Mesenteric fat pad (tissue), 1 donor: Measurements from ENCODE around the gene CACTIN. TPM values are rescaled to one million over a fixed set of nuclear protein-coding genes. Genes with fewer than 3 reads are reported as not detected.

Experiments used
- DNase-seq: peaks from one replicate; pipeline ENCODE4 v3.0.0-alpha.2; 2020; ENCODE audit warnings: low spot score
- total RNA-seq: library from RNA; stranded (reverse); fragmentation: NEBNext Ultra II Directional; extraction: Animal tissue kit (Norgen Biotek cat#: 25700); gene quantifications from one replicate; pipeline ENCODE4 v1.2.1, GENCODE V29; 2021
- donor health status: DM: yes; HTN: yes; CAD: no.

The CACTIN gene
- total RNA-seq, 1 donor from 2014 or later, result 18.9 TPM

DNA sequence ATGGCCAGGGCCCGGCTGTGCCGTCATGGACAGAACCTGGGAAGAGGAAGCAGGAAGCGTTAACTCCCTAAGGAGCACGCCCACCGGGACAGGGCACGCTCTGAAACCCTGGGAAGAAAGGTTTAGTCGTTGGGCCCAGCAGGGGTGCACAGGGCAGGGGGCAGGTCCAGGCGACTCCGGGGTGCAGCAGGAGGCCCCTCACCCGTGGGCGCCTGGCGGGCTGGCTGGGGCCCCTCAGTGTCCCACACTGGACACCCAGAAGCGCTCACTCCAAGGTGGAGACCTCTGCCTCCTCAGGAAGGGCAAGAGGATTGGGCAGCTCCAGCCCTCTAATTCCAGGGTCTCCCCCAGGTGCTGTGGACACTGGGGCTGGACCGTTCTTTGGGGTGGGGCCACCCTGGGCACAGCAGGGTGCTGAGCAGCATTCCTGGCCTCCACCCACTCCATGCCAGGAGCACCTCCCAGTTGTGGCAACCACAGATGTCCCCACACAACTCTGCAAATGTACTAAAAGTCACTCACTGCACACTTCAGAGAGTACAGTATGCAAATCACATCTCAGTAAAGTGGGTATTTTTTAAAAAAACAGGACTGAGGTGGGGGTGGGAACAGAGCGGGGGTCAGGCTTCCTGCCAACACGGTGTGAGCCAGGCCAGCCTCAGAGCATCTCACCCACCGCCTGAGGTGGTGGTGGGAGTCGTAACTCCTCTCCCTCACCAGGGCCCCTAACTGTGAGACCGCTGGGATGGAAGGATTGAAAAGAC is 38.5 kb upstream of the CACTIN start:
- no peak for DNase-seq

DNA sequence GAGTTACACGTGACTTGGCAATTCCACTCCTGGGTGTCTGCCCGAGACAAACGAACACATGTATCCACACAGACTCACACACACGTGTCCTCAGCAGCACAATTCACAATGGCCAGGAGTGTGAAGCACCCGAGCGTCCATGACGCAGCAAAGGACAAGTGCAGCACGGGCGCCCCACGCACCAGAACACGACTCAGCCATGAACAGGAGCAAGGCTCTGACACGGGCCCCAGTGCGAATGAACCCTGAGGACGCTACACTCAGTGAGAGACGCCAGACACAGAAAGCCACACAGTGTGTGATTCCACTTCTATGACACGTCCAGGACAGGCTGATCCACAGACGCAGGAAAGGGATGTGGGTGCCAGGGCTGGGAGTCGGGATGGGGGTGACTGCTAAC is 37.2 kb upstream of the CACTIN start:
- DNase-seq, result no peak

DNA sequence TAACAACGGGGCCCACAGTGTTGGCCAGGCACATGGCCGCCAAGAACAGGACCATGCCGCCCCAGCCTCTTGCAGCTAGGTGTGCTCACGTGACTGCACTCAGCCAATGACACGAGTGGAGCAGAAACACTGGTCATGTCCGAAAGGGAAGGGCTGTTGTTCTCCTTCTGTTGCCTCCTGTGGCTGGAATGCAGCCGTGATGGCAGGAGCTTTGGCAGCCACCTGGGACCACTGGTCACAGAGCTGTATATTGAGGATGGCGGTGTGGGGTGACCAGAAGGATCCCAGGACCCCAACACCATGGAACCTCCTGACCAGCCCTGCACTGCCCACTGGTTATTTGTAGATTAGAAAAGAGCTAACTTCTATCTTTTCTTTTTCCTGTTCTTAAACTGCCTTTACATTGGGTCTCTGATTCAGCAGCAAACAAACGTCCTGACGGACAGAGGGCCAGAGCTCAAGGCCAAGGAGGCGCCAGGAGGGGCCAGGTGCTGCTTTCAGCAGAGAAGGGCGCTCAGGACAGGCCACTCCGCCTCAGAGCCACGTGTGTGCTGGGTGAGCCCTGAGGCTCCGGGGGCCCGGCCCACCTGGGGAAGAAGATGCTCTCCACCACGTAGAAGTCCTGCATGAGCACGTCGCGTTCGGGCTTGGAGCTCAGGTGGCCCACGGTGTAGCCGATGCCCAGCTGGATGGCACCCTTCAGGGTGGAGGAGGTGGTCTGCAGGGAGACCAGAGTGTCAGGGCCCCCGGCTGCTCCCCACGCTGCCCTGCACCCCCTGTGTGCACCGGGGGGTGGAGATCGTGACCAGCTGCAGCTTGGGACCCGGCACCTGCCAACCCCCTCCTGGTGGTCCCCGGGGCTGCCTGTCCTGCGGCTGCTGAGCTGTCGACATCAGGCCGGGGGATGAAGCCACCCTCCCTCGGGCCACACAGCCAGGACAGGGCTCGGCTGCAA is 35.0 kb upstream of the CACTIN start:
- no peak for DNase-seq

DNA sequence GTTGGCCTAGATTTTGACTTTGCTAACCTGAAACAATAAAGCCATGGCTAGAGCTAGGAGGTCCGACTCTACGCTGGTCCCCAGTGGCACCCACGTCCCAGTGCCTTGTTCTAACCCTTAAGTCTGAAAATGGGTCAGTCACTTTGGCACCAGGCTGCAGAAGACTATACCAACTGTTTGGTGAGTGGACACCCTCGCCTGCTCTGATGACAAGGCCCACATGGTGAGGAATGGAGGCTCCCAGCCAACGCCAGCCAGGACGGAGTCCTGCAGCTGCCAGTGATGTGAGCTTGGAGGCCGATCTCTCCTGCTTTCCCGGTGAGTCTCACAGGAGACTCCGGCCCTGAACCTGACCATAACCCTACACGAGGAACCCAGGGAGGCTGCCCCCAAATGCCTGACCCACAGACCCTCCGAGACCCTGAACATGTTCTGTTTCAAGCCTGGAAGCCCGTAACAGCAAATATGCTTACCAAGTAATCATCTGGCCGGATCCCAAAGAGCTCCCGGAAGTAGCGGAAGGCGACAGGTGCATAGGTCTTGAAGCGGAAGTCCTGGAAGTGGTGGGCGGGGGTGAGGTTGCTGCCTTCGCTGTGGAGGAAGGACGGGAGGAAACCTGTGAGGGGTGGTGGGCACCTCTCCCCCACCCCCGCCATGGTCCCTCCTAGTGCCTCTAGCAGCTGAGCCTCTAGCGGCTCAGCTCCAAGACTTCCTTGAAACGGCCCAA is 34.1 kb upstream of the CACTIN start:
- no peak for DNase-seq

DNA sequence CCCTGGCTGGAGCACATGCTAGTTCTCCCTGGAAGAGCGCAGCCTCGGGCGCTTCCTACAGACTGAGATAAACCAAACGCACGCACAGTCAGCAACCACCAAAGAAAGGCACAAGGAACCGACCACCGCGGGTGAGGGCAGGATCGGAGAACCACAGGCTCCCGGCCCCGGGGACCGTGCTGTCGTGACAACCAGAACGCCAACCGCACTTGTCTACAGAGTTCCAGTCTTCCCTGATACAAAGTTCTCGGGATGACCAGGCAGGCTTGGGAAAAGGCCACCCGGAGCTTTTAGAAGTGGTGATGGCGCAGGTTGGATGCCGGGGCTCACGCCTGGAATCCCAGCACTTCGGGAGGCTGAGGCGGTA is 33.1 kb upstream of the CACTIN start:
- no peak for DNase-seq

DNA sequence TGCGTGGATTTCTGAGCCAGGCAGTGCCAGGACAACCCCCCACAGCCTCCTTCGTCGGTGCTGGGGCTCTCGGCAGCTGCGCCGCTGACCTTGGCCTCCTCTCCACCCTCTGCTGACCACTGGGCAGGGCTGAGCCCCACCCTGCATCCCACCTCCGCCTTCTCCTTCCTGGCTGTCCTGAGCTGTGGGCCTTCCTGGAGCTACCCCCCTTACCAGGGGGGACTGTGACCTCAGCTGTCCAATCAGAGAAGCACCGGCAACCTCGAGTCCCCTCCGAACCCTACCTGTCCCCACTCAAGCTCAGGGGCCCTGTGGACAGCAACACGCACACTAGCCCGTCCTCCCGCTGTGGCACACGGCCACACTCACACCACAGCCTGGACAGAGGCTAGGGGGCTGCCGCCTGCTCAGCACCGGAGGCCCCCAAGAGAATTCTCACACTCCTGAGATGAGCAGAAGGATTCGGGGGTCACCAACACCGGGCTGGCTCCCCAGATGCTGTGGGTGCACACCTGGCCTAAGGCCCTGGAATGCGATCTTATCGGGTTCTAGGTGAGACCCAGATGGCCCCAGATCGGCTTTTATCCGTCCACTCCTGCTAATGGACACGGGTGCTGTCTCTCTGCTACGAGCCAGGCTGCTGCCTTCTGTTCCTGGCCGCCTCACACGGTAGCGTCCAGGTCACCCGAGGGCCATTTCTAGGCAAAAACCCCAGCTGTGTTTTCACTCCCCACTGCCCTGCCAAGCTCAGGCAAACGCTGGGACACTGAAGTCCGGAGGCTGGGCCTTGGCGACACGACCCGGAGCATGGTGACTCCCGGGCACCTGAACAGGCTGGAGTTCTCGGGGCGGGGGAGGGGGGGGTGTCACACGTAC is 32.5 kb upstream of the CACTIN start:
- DNase-seq, result no peak

DNA sequence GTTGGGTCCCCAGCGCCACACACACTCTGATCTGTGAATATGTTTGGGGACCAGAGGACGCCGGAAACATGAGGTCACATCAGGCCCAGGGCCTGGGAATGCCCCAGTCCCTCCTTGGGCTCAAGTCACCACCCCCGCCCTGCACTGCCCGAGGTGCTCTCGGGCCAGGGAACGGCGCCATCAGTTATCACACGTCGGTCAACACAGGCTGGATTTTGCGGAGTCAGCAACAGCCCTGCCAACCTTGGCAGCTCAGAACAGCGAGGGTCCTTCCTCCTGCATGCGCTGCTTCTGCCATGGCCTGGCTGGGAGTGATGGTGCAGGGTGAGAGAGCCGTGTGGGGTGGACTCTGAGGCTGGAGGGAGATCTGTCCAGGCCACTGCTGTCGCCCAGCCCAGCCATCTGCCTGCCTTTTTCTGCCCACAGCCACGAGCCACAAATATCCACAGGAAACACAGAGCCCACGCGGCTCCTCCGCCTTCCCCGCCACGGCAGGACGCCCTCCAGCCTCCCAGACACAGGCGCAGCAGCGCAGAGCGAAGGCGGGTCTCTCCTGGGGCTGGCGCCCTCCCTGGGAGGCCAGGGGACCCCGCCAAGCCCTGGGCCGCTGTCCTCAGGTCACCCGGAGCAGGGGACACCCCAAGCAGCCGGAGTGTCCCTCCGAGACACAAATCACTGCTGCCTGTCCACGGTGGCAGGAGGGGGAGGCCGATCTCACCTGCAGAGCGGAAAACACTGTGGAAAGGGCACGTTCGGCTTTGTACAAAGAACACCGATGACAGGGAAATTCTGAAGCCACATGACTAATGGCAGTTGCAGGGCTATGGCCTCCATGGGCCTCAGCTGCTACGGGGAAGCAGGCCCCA is 31.6 kb upstream of the CACTIN start:
- DNase-seq, result no peak

DNA sequence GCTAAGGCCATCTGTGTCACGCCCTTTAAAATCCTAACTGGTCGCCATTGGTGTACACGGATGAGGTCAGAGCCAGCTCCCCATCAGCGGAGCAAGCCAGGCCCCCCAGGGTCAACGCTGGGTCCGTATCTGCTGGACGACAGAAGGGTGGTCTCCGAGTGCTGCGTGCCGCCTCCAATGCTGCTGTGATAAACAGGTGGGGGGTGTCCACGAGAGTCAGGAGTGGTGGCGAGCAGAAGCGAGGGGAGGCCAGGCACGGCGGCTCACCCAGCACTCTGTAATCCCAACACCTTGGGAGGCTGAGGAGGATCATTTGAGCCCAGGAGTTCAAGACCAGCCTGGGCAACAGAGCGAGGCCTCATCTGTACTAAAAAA is 30.8 kb upstream of the CACTIN start:
- DNase-seq, result no peak

DNA sequence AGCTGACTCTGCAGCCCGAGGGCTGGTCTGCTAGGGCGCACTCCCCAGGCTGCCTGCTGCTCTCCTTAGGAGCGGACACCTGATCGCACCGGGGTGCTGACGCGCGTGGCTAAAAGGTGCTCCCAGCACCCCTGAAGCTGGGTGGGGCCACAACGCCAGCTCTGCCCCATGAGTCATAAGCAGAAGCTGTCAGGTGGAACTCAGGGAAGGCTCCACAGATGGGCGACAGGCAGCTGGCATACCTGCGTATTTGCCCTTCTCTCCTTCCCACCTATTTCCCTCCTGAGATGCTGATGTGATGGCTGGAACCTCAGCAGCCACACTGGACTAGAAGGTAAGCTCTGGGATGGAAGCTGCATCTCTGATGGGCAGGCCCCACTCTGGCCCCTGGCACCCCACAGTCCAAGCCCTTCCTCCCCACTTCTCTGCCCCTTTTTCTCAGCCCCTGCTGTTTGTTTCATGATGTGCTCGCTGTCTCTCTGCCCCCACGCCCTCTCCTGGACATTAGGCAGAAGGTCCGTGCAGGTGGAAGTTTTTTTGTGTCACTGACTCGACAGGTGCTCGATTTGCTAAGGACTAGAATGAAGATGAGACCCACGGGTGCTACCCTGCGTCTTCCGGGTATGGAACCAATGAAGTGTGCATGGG is 30.3 kb upstream of the CACTIN start:
- DNase-seq, result no peak

DNA sequence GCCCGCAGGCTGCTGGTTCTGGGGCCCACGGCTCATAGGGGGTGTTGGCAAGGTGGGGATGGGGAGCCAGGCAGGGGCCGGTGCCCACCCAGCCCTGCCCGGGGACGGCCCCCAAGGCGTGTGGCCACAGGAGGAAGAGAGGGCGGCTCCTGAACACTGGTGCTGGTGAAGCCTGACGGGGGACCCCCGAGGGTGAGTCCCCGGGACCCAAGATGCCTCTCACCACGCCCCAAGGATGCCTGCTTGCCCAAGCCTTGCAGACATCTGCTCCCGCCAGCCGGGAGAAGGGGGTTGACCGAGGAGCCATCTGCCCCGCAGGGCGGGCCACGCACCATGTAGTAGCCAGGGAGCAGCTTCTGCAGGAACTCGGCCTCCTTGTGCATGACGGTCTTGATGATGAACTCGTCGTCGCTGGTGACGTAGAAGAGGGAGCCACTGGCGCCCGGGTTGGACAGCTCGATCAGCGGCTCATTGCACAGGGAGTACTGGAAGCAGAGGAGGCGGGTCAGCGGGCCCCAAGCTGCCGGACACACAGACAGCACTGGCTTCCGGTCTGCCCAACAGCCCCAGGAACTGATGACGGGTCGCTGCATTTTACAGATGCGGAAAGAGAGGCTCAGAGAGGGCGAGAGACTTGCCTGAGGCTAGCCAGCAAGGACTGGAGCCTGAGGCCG is 29.6 kb upstream of the CACTIN start:
- no peak for DNase-seq

DNA sequence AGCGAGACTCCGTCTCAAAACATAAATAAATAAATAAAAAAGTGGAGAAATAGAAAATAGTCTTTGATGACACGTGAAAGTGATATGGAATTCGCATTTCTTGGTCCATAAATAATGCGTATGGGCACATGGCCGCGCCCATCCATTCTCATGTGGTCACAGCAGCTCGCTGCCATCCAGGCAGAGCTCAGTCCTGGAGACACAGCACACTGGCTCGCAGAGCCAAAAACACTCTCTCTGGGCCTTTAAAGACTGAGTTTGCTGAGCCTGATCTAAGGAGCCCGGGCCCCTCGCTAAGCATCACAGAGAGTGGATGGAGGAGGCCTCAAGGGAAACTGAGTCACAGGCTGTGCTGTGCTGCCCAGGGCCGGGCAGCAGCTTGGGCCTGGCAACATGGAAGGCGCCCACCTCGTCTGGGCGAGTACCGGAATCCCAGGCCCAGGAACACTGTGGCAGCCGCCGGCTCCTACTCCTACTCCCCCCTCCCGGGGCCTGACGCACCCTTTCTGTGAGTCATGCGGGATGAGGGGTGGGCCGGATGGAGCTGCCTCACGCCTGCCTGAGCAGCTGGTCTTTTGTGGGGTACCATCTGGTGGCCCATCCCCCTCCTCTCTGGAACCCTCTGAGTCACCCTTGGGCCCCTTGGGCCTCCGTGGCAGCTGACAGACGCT is 28.9 kb upstream of the CACTIN start:
- DNase-seq, result no peak

DNA sequence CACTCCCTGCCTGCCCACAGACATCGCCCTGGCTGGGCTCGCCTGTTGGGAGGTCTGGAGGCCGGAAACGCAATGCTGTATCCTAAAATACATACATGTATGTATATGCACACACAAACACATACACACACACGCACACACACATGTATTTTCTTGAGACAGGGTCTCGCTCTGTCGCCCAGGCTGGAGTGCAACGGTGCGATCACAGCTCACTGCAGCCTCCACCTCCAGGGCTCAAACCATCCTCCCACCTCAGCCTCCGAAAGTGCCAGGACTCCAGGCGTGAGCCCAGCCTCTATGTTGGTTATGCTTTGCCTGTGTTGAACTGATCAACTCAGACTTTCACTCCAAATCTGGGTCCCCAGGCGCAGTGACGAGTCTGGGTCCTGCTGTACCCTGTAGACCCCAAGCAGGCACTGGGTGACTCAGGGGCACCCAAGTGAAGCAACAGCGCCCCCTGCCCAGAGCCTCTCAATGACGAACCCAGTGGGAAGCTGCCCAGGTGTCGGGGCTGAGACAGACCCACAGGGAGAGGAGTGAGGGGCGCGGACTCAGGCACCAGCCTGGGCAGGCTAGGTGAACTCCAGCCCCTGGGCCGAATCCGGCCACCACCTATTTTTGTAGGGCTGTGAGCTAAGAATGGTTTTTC is 27.4 kb upstream of the CACTIN start:
- DNase-seq, result no peak

DNA sequence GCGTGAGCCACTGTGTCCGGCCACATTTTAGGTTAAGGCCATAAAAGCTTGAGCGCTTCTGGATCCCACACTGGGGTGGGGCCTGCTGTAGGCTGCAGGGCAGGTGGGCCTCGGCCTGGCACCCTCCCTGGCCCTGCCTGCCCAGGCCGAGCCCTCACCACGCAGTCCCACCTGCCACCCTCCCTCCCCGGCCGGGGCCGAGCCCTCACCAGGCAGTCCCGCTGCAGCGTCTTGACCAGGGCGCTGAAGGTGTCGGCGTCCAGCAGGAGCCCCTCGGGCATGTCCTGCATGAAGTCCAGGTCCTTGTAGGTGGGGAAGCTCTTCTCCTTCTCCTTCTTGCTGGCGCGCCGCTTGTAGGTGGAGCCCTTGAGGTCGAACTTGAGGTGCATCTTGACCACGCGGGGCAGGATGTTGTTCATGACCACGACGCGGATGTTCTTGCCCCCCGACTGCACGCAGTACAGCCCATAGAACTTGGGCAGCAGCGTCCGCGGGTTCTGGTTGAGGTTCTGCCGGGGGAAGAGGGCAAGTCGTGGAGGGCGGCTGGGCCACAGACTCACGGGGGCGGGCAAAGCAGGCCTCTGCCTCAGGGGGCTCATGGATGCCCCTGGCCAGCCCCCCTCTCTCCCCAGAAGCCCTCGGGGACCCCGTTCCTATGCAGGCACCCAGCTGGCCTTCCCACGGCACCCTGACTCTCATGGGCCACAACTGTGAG is 26.6 kb upstream of the CACTIN start:
- DNase-seq, result no peak

DNA sequence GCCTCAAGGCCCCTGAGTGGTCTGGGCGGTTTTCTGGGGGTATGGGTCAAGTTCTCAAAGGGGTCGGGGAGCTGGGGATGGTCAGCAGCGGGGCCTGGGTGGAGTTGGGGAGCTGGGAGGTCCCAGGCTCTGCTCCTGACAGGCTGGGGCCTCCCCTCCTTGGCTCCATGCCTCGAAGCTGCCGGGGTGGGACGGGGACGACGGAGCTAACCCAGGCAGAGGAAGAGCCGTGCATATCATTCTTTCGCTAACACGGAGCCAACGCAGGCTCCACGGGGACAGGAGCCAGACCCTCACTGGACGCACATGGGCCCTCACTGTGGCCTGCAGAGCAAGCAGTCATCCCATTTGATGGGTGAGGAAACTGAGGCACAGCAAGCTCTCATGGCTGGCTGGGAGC is 25.8 kb upstream of the CACTIN start:
- no peak for DNase-seq

DNA sequence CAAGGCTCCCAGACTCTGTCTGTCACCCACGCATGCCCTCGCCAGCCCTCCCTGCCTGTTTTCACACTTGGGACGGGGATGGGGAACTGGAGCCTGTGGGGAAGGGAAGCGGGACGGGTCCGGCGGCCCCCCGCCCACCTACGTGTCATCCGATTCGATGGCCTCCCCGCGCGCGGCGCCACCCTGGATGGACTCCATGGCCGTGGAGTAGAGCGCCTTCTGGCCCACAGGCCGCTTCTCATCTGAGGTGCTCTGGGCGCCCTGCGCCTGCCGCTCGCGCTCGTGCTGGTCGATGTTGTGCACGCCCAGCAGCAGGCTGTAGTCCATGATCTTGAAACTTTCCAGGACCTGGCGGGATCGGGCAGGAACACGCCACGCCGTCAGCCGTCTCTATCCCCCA is 25.1 kb upstream of the CACTIN start:
- no peak for DNase-seq

DNA sequence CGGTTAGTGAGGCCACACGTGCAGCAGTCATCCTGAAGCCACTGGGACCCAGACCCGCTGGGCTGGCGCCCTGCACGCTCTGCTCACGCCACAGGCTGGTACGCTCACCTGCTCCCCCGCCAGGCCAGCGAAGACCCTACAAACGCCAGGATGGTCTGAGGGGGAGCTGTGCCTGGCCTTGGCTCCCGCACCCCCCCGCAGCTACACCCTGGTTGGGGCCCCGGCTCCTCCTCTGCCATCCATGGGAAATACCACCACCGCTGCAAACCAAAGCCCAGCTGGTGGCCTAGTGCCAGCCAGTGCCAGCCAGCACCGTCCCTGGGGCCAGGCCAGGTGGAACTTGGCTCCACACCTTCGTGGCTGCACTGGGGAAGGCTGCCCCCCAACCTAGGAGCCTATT is 23.3 kb upstream of the CACTIN start:
- DNase-seq, result no peak
